Measurements from ENCODE around the gene RAD51AP1.

GRCh38 chr12:4580281-4580688, 41.6 kb downstream of the RAD51AP1 start:
- TF ChIP-seq CTCF (IDR thresholded peaks at IDR 0.05) (no peak), POLR2AphosphoS5 (IDR thresholded peaks at IDR 0.05) (no peak)

Data from gastroesophageal sphincter (tissue), 3 donors.